BJ (cell line): ENCODE measurements around the gene EHBP1L1. TPM values are rescaled to one million over a fixed set of nuclear protein-coding genes. Genes with fewer than 3 reads are reported as not detected.

ENCODE experiments used
- CTCF ChIA-PET: fragments of 350-600 bp; formaldehyde crosslinking; extraction: SDS; loops from one replicate; lab custom pipeline; 2021; ENCODE audit warnings: antibody characterized with exemption, inconsistent platforms; lab: Yijun Ruan, JAX
- POLR2A ChIA-PET: fragments of 300-600 bp; sonication (Branson Sonifier 250); formaldehyde crosslinking; extraction: SDS; loops from one replicate; lab custom pipeline; 2021; ENCODE audit warnings: antibody characterized with exemption; lab: Charles Lee
- DNase-seq: peaks from one replicate; pipeline ENCODE4 v3.0.0-alpha.2; 2011; ENCODE audit warnings: low read depth
- H3K27me3 ChIP-seq: 2 replicates; pipeline ENCODE4 v1.6.0; 2011; ENCODE audit warnings: low read length; ENCODE audit not compliant: control insufficient read depth, insufficient read depth
- H3K36me3 ChIP-seq: 2 replicates; pipeline ENCODE4 v1.5.1; 2011; ENCODE audit warnings: low read length; ENCODE audit not compliant: control insufficient read depth, insufficient read depth
- H3K4me3 ChIP-seq: 2 replicates; pipeline ENCODE4 v1.5.1; 2011; ENCODE audit warnings: low read depth, mild to moderate bottlenecking, control low read depth, low read length
- polyA plus RNA-seq: library from polyadenylated mRNA; depleted of rRNA; stranded (reverse); fragments of >200 nt; gene quantifications from 2 replicates; pipeline ENCODE4 v1.2.3, GENCODE V29; 2011
- TF ChIP-seq, protein P1 (sequence below): IDR thresholded peaks from 2 replicates; pipeline ENCODE4 v1.5.1; 2011; ENCODE audit warnings: low read depth, mild to moderate bottlenecking, control low read depth, inconsistent platforms, low read length, moderate library complexity; ENCODE audit not compliant: insufficient read depth

EHBP1L1 gene
- polyA plus RNA-seq, 1 experiment: 30.9 TPM

DNA sequence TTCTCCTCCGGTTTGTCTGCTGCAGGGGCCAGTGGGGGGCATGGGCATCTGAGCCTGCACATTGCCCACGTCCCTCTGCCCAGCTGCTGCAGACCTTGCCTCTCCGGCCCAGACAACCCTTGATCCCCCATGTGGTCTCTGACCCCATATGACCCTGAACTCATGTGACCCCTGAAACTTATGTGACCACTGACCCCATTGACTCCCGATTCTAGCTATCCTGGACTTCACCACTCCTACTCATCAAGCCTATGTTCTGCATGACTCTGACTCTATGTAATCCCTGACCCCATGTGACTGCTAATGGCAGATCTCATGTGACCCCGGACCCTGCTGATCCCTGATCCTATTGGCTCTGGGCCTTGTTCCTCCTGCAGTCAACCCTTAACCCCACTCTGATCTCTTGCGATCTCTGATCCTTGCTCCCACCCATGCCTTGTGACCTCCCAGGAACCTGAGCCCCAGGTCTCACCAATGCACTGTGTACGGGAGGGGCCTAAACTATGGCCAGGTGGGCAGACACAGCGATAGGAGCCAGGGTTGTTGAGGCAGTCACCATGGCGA lies 23.4 kb upstream of the EHBP1L1 start:
- no peak for DNase-seq
- ChIA-PET CTCF (interaction anchor here (0.7 to 3.4 kb wide), 4 partner anchors 11 to 33 kb away, joined by 3 to 25 read pairs (median 4); partner anchors contain the start of gene ZNRD2), POLR2A (no interaction called here)
- TF ChIP-seq, protein P1, sequence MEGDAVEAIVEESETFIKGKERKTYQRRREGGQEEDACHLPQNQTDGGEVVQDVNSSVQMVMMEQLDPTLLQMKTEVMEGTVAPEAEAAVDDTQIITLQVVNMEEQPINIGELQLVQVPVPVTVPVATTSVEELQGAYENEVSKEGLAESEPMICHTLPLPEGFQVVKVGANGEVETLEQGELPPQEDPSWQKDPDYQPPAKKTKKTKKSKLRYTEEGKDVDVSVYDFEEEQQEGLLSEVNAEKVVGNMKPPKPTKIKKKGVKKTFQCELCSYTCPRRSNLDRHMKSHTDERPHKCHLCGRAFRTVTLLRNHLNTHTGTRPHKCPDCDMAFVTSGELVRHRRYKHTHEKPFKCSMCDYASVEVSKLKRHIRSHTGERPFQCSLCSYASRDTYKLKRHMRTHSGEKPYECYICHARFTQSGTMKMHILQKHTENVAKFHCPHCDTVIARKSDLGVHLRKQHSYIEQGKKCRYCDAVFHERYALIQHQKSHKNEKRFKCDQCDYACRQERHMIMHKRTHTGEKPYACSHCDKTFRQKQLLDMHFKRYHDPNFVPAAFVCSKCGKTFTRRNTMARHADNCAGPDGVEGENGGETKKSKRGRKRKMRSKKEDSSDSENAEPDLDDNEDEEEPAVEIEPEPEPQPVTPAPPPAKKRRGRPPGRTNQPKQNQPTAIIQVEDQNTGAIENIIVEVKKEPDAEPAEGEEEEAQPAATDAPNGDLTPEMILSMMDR: no peak
- H3K27me3 ChIP-seq: no peaks in the 10 kb centered on the region
- H3K4me3 ChIP-seq: no peak overlapping the region
- H3K36me3 ChIP-seq: peaks cover 43% of the 10 kb centered on the region

DNA sequence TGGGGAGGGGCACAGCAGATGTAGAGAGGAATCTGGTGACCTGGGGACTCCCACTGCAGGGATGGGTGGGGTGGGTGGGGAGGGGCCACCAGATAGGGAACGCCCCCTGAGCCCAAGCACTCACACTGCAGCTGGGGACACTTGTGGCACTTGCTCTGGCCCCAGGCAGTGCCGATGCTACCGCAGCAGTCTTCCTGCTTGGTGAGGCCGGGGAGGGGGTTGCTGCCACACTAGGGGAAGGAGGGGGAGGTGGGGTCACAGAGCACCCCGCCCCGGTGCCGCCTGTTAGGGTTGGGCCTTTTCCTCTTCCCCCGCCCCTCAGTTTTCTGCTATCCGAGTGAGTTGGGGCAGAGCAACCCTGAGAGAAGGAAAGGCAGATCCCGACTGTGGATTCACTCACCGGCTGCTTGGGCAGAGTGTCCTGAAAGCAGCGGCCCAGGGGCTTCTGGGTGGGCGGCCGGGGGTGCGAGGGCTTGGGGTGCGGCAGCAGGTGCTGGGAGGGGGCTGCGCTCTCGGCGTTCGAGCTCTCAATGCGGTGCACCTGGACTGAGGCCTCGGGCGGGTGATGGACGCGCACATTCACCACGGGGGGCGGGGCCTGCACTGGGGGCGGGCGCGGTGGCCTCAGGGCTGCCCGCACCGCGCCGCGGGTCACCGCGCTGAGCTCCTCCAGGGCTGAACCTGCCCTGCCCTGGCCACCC lies 22.4 kb upstream of the EHBP1L1 start:
- TF ChIP-seq, protein P1: no peak
- no peak for DNase-seq
- peaks cover 37% of the 10 kb centered on the region for H3K36me3 ChIP-seq
- no peaks in the 10 kb centered on the region for H3K27me3 ChIP-seq
- CTCF ChIA-PET: interaction anchor here (0.5 to 3.4 kb wide), 2 partner anchors 12 to 173 kb away, joined by 3 to 25 read pairs; no protein-coding TSS in a partner anchor
- no peak overlapping the region for H3K4me3 ChIP-seq
- POLR2A ChIA-PET: no interaction called here

DNA sequence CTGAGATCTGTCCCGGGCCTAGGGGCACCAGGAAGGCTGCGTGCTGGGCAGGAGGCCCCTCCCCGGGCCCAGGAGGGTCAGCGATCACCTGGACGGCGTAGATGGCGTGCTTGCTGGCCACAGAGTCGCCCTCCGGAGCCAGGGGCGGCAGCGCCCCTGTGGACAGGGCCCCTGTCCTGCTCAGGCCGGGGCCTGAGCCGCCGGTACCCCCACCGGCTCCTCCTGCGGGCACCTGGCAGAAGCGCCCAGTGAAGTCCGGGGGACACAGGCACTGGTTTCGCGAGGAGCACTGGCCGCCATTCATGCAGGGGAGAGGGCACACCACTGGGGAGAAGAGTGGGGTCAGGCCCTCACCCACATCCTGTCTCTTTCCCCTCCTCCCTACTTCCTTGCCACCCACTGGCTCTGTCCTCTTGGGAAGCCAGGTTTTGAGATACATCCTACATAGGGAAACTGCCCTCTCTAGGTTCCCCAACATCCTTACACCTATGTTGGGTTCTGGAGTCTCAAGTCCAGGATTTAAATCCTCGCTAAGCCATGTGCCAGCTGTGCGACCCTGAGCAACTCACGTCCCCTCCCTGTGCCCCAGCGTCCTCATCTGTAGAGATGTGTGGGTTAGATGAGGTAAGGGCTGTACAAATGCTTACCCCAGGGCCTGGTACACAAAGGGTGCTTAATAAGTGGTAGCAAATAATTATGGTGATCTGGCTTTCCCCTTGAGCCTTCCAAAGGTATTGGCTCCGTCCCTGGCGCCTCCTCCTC lies 21.6 kb upstream of the EHBP1L1 start:
- POLR2A ChIA-PET: no interaction called here
- TF ChIP-seq, protein P1: no peak

DNA sequence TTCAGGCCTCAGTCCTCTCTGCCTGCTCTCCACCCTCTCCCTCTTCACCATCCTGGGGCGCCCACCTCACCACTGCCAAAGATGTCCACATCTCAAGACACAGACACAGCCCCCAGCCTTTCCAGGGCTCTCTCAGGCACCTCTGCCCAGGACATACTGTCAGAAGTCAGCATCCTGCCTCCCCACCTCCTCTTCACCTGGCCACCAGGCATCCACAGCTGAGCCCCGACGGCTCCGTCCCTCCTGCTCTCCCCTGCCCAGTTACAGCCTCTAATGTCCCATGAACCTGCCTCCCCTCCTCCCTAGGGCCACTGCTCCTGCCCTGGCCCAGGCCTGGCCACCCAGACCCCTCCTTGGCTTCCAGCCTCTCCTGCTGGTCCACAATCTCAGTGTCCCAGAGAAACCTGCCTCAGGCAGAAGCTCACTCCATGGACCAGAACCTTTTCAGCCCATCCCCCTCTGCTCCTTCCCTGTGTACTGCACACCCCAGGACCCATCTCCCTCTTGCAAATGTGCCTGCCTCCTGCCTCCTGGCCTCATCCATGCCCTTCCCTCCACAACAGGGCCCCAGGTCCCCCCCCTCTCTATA lies 20.9 kb upstream of the EHBP1L1 start:
- no peak for DNase-seq
- H3K36me3 ChIP-seq: peaks cover 29% of the 10 kb centered on the region
- peak overlapping the region; percentile 12; the same call in 1 of the 2 replicates for H3K4me3 ChIP-seq
- CTCF ChIA-PET: interaction anchor here (0.6 to 3.4 kb wide), 4 partner anchors 14 to 55 kb away, joined by 3 to 26 read pairs (median 6); partner anchors contain the start of gene FAM89B
- POLR2A ChIA-PET: interaction anchor here (0.6 kb wide), 1 partner anchor 21 kb away, joined by 3 read pairs; the partner anchor contains the start of gene EHBP1L1
- H3K27me3 ChIP-seq: no peaks in the 10 kb centered on the region
- TF ChIP-seq, protein P1: no peak

More for the DNA sequence above, 21.6 kb upstream of the EHBP1L1 start:
- CTCF ChIA-PET: interaction anchor here (1.0 to 3.4 kb wide), 3 partner anchors 13 to 19 kb away, joined by 6 to 26 read pairs (median 25); partner anchors contain the start of gene FAM89B
- Histone ChIP-seq H3K4me3 (no peak overlapping the region), H3K27me3 (no peaks in the 10 kb centered on the region), H3K36me3 (peaks cover 30% of the 10 kb centered on the region)
- DNase-seq: no peak
